Activated CD8-positive, alpha-beta memory T cell treated with anti-CD3 and anti-CD28 coated beads for 48 hours (primary cell): ENCODE results near the gene CCDC14.
"Not testable (repeated sequence)": the region's sequence is repeated elsewhere in the genome, so short reads cannot be mapped to it uniquely, and the experiment has no call there.

ENCODE experiments used
- DNase-seq, 3 experiments: peaks; one replicate each; pipeline ENCODE4 v3.0.0-alpha.2; 2020; ENCODE audit warnings: low read depth in 2 of 3, low spot score in 2 of 3

Gene CCDC14

DNA sequence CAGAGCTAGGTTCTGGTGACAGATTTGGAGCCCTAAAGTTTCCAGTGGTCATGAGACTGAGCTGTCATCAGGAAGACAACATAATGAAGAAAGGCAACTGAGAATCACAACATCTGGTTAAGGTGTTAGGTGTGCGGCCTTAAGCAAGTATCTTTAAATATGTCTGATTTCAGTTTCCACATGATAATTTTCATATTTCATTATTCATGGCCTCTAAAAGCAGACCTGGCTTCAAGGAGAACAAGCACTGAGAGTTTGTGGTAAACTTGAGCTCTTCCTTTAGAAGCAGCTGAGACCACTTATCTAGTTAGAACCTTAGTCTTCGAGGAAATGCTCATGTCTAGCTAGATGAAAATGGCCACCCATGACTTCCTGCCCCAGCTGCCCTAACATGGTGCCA, 51.2 kb downstream of the CCDC14 start:
- DNase-seq: no peak

DNA sequence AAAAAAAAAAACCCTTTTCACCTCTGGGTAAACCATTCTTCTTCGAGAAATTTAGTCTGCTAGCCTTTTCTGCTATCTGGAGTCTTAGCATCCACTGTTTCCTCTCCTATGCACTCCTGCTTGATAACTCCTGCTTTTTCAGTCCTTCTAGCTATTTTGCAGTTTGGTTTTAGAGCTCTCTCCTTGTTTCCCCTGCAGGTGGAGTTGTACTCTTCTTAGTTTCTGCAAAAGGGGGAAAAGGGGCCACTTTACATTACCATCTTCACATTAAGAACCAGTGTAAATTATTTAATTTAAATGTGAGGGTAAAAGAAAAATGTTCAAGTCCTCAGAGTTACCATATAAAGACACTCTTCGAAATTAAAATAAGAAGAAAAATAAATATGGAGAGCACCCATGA, 53.3 kb downstream of the CCDC14 start:
- DNase-seq: no peak

DNA sequence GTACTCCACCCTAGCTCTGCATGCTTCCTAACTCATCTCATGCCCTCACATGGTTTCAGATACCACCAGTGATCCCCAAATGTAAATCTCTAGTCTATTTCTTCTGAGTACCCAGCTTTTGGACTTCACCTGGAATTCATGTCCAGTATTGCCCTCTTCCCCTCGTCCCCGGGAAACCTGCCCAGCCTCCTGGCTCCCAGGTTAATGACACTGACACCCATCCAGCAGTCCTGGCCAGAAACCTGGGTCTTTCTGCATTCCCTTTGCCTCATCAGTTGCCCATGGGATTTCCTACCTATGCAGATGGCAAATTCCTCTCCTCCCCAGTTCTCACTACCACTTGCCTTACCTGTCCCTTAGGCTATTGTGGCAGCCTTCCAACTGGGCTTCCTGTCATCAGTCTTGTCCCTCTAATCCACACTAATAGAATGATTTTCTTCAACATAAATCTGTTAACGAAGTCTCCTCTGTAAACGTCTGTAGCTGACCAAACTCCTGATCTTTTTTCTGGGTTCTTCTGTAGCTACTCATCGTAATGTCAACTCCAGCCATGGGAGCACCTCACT, 61.6 kb downstream of the CCDC14 start:
- DNase-seq: no peak

DNA sequence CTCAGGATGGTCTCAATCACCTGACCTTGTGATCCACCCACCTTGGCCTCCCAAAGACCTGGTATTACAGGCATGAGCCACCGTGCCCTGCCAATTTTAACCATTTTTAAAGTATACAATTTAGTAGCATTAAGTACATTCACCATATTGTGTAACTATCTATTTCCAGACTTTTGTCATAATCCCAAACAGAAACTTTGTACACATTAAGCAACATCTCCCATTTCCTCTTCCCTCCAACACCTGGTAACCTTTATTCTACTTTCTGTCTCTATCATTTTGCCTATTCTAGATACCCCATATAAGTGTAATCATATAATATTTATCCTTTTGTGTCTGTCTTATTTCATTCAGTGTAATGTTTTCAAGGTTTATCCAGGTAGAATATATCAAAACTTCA, 68.0 kb downstream of the CCDC14 start:
- DNase-seq: no peak

DNA sequence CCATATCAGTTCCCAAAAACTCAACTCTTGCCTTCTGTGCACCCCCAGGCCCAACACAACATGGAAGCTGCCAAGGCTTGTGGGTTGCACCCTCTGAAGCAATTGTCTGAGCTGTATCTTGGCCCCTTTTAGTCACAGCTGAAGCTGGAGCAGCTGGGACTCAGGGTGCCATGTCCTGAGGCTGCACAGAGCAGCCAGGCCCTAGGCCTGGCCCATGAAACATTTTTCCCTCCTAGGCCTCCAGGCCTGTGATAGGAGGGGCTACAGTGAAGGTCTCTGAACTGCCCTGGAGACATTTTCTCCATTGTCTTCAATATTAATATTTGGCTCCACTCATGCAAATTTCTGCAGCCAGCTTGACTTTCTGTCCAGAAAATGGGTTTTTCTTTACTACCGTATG, 68.8 kb downstream of the CCDC14 start:
- no peak for DNase-seq

DNA sequence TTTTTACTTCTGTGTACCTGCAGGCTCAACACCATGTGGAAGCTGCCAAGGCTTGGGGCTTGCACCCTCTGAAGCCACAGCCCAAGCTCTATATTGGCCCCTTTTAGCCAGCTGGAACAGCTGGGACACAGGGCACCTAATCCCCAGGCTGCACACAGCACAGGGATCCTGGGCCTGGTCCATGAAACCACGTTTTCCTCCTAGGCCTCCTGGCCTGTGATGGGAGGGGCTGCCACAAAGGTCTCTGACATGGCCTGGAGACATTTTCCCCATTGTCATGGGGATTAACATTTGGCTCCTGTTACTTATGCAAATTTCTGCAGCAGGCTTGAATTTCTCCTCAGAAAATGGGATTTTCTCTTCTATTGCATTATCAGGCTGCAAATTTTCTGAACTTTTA, 70.0 kb downstream of the CCDC14 start:
- not testable (repeated sequence) for DNase-seq

DNA sequence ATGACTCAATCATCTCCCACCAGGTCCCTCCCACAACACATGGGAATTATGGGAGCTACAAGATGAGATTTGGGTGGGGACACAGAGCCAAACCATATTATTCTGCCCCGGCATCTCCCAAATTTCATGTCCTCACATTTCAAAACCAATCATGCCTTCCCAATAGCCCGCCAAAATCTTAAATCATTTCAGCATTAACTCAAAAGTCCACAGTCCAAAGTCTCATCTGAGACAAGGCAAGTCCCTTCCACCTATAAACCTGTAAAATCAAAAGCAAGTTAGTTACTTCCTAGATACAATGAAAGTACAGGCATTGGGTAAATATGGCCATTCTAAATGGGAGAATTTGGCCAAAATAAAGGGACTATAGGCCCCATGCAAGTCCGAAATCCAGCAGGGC, 70.9 kb downstream of the CCDC14 start:
- DNase-seq: not testable (repeated sequence)

DNA sequence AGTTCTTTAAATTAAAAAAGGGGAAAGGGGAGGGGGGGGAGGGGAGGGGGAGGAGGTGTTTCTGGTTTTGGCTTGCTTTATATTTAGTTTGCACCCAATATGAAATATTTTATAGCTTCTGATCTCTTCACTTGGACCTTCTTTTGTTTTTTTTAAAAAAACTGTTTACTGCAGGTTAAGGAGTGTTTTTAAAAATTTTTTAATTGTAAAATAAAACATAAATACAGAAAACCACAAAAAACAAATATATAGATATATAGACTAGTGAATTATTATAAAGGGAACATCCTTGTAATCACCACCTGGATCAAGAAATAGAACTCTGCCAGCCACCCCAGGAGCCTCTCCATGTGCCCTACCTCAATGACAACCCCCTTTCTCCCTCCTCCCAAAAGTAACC, 76.0 kb downstream of the CCDC14 start:
- DNase-seq: no peak

DNA sequence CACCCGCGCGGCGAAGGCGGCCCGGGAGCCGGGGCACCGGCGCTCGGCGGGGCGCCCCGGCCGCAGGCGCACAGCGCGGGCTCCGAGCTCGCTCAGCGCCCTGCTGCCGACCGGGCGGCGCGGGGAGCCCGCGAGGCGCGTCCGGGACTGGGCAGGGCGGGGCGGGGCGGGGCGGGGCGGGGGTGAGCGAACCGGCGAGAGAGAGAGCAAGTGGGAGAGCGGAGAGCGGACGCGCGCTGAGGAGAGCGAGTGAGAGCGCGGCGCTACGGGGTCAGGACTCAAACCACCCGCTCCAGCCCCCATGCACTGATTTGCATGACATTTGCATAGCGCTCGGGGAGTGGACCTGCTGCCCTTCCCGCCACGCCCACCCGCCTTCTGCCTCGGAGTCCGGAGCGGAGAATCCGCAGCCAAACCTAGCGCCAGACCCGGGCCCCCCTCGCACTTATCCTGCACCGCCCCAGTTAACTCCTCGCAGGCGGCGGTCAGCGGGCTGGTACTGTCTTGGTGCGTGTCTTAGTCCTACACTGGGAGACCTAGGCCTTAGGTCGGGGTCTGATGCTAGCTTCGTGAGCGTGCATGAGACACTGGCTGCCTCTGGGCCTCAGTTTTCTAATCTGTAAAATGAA, 76.7 kb downstream of the CCDC14 start, which contains the start of gene MYLK:
Gene MYLK (minus strand): TSS at position 130 of the 629 bp plus-strand sequence. CDS start 90,491 bp downstream, outside the sequence.
- DNase-seq: peak; percentile 6 to 16 (median 13)

DNA sequence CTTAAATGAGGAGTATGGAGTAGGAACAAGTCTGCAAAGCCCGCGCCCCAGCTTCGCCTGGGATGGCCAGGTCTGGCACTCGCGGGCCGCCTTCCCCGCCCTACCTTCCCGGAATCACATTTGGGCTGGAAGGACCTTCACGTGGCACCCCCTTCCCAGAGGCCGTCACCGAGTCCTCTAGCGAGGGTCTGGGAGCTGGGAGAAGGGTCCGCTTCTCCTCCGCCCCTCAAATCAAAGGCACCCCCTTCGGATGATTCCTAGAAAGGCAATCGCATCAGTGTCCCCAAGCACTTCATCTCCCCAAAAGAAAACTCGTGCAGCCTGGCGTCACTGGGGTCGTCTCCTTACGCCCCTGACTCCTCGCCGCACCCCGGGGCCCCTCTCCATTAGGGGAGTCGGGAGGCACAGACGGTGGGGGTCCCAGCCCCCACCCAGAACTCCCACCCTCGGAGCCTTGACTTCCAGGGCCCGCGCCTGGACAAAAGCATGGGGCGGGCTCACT, 77.3 kb downstream of the CCDC14 start:
- no peak for DNase-seq

DNA sequence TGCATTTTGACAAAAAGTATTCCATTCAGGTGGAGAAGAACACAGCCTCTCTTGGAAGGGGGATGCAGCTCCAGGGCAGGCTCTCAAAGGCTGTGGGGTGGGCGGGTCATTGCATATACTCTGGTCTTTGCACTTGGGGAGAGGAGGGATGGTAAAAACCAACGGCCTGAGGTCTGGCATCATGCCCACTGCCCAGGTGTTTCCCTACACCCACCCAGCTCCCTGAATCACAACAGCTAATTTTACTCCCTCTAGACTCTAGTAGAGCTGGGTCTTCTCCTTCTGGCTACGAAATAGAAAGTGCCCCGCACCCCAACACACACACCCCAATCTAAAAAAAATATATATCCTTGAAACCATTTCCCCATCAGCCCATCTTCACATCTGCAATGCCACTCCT, 77.9 kb downstream of the CCDC14 start:
- DNase-seq: no peak

DNA sequence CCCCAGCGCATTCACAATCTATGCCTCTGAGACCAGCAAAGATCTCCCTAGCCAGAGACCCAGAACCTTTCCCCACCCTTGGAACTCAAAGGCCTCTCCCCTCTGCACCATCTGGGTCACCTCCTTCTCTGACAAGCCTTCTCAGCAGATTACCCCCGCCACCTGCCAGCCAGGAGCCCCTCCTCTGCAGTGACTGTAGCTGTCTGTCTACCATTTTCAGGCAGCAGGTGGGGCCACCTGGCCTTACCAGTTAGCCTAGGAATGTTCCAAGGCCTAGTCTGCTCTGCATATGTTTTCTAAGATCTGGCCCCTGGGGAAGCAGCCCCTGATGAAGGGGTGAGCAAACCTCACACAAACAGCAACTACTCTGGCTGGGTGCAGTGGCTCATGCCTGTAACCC, 79.3 kb downstream of the CCDC14 start:
- DNase-seq: no peak

DNA sequence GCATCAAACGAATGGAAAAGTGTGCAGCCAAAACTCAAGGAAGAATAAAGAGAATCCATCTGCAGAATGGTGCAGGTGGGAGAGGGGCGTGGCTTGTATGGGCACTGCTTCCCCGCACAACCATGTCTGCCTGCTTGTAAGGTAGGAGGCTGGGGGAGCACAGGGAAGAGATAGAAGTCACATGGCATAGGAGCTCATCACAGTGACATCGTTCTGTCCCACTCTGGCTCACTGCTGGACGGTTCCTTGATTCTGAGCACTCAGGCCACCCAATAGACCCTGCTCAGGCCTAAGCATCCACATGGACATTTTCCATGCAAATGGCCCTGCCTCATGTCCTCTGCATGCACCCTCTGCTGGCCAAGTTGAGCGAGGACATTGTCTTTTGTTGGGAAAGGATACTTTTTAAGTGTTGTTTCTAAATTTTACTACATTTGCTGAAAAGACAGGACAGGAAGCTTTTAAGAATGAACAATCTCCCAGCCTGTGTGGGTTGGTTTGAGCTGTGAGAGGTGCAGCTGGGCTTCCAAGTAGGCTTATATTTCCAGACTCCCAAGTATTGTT, 79.9 kb downstream of the CCDC14 start:
- DNase-seq: no peak

DNA sequence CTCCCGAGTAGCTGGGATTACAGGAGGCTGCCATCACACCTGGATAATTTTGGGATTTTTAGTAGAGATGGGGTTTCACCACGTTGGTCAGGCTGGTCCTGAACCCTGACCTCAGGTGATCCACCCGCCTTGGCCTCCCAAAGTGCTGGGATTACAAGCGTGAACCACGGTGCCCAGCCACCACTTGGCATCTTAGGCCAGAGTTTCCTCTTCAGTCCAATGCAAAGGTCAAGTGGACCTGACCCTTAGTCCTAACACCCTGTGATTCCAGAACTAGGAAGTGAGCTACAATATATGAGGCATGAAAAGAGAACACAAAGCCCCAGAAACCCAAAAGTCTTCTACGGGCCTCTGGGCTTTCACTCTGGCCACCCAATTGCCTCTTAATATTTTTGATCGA, 82.2 kb downstream of the CCDC14 start:
- no peak for DNase-seq

DNA sequence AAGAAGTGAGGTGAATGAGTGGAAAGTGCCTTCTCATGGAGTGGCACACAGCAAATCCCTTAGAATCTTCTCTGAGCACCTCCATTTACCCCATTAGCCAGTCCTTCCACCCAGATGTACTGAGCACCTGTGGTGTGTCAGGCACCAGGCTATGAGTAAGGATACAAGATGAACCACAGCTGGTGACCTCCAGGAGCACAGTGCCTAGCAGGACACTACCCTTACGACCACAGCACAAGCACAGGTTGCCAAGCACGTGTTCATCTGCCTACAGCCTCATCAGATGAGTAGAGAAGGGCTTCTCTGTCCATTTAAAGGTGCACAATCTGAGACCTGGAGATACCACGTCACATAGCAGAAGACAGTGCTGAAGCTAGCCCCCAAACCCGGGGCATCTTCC, 83.1 kb downstream of the CCDC14 start:
- DNase-seq: no peak

DNA sequence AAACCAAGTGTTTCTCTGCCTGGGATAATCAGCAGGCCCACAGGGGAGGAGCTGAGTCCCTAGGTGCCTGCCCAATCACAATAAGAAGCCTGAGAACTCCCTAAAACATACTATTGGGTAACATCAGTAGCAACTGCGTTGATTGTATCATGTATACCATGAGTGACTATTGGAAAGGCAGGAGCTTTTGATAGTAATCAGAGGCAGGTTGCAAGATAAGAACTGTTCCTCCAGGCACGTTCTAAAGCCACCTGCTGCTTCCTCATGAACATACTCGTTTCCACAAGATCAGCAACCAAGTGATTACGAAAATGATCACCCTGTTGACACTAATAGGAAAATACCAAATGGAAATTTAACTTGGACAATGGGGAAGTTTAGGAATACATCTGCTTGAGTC, 83.6 kb downstream of the CCDC14 start:
- DNase-seq: no peak

DNA sequence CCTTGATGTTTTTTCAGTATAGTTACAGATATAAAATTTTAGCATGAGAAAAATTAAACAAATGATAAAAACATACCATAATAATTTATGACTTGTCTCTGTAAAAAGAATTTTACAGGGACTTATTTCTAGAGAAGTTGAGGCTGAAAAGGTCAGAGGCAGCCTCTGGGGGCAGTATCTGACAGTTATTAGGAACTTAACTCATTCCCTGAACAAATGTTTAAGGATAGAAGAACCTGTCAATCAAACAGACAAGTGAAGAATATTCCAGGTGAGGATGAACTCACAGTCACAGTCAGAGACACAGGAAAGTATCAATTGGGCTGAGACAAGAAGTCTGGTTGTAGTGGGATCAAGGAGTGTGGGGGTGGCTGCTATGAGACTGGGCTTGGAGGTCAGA, 84.2 kb downstream of the CCDC14 start:
- no peak for DNase-seq

DNA sequence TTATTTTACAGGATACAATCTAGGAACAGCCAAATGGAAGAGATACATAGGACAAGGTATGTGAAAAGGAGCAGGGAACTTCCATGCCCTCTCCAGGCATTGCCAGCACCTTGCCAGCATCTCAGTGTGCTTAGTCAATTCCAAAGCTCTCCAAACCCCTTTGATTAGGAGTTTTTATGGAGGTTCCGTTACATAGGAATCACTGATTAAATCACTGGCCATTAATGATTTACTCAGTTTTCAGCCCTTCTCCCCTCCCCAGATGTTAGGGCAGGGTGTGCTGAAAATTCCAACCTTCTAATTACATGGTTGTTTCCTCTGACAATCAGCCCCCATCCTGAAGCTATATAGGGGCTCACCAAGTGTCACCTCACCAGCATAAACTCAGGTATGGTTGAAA, 88.4 kb downstream of the CCDC14 start:
- DNase-seq: no peak

DNA sequence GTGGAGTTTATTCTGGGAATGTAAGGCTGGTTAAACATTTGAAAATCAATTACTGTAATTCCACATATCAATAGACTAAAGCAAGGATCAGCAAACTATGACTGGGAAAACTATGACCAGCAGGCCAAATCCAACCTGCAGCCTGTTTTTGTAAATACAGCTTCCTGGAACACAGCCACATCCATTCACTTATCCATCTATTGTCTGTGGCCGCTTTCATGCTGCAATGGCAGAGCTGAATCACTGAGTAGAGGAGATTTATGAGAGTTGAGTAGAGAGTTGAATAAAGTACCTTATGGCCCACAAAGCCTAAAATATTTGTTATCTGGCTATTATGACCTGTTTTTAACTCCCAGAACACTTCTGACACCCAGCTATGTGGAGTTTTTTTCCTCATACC, 89.1 kb downstream of the CCDC14 start:
- DNase-seq: no peak

DNA sequence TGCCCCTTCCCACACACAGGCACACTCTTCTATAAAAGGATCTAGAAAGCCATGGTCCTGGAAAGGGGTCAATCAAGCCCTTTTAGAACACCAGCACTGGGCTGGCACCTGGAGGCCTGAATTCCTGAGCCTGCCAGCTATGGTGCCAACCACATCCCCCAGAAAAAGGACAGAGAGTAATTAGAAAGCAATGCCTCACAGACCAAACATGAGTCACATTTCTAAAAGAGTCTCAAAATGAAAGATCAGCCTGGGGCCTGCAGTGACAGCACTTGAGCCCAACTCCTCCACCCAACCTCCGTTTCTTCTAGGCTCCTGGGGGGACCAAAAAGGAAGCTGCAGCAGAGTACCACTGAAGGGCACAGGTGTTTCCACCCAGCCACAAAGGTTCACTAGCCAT, 91.0 kb downstream of the CCDC14 start:
- no peak for DNase-seq

DNA sequence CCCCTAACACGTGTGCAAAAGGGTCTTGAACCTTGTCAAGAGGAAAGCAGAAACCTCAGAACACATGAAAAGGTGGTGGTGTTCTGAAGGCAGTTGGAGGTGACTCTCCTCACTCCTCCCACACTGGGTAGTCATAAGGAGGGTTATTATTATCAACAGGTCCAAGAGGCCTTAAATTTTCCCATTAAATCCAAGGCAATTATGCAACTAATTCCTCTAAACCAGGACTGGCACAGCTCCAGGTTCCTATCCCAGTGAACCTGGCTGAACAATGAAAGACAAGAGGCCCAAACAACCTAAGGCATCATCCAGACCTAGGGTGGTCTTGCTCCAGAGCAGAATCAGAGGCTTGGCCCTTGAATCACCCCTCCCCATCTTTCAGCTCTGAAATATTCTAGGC, 91.9 kb downstream of the CCDC14 start:
- DNase-seq: no peak

DNA sequence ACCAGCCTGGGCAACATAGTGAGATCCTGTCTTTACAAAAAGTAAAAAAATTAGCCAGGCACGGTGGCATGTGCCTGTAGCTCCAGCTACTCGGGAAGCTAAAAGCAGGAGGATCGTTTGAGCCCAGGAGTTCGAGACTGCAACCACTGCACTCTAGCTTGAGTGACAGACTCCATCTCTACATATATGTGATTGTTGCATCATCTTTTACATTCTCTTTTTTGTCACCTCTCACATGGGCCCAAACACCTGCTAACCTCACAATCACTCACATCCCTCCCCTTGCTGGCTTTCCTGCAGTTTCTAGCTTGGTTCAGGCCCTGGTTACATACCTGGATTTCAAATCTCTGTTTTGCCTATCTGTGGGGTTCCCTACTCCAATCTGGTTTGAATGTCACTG, 96.3 kb downstream of the CCDC14 start:
- no peak for DNase-seq
